KMS-11 (cell line): ENCODE data around the gene MAP3K6.
"Not testable (repeated sequence)": the region's sequence is repeated elsewhere in the genome, so short reads cannot be mapped to it uniquely, and the experiment has no call there.

Experiments used
- H2AFZ ChIP-seq: fragments of 200-600 bp; sonication (generic); 2 replicates; pipeline ENCODE4 v1.6.1; 2016; ENCODE audit warnings: antibody characterized with exemption, mixed run types, low read depth
- H3K27ac ChIP-seq: fragments of 200-600 bp; sonication (generic); 2 replicates; pipeline ENCODE4 v1.6.1; 2016; ENCODE audit warnings: mild to moderate bottlenecking, mixed run types
- H3K27me3 ChIP-seq: fragments of 200-600 bp; sonication (generic); 2 replicates; pipeline ENCODE4 v1.6.1; 2017; ENCODE audit warnings: mild to moderate bottlenecking, low read depth, mixed run types, moderate library complexity; ENCODE audit not compliant: insufficient read depth
- H3K36me3 ChIP-seq: fragments of 200-600 bp; sonication (generic); 2 replicates; pipeline ENCODE4 v1.6.1; 2017; ENCODE audit warnings: mild to moderate bottlenecking, mixed run types; ENCODE audit not compliant: insufficient read depth
- H3K4me1 ChIP-seq: fragments of 200-600 bp; sonication (generic); 2 replicates; pipeline ENCODE4 v1.6.1; 2016; ENCODE audit warnings: mild to moderate bottlenecking, low read depth, mixed run types; ENCODE audit not compliant: poor library complexity, severe bottlenecking
- H3K4me2 ChIP-seq: fragments of 200-600 bp; sonication (generic); 2 replicates; pipeline ENCODE4 v1.7.0; 2016; ENCODE audit warnings: mild to moderate bottlenecking, mixed run types
- H3K4me3 ChIP-seq: fragments of 200-600 bp; sonication (generic); IDR thresholded peaks from 2 replicates; pipeline ENCODE4 v1.6.1; 2017; ENCODE audit warnings: low read depth, low read length, mixed read lengths; ENCODE audit not compliant: insufficient read depth
- H3K79me2 ChIP-seq: fragments of 200-600 bp; sonication (generic); 2 replicates; pipeline ENCODE4 v1.6.1; 2016; ENCODE audit warnings: low read depth, mixed run types; ENCODE audit not compliant: insufficient read depth
- H3K9ac ChIP-seq: fragments of 200-600 bp; sonication (generic); 2 replicates; pipeline ENCODE4 v1.6.1; 2016; ENCODE audit warnings: mild to moderate bottlenecking, mixed run types
- H4K20me1 ChIP-seq: fragments of 200-600 bp; sonication (generic); 2 replicates; pipeline ENCODE4 v1.6.1; 2016; ENCODE audit warnings: mild to moderate bottlenecking, mixed run types; ENCODE audit not compliant: insufficient read depth
- TF ChIP-seq, protein P1 (sequence below): fragments of 200-600 bp; sonication (generic); conservative IDR thresholded peaks from 2 replicates; pipeline ENCODE4 v1.6.1; 2017; ENCODE audit warnings: low read depth, mild to moderate bottlenecking, antibody characterized with exemption, low read length, moderate library complexity, mixed read lengths

The MAP3K6 gene

GRCh38 chr1:27410709-27411108, 43.9 kb upstream of the MAP3K6 start:
- Histone ChIP-seq H3K4me3 (no peak overlapping the region), H3K4me2 (no peak overlapping the region), H3K36me3 (no peaks in the 10 kb centered on the region), H3K4me1 (no peaks in the 10 kb centered on the region), H2AFZ (no peak overlapping the region), H4K20me1 (no peaks in the 10 kb centered on the region), H3K27ac (no peak overlapping the region), H3K9ac (no peak overlapping the region), H3K27me3 (no peaks in the 10 kb centered on the region), H3K79me2 (no peaks in the 10 kb centered on the region)
- TF ChIP-seq, protein P1, sequence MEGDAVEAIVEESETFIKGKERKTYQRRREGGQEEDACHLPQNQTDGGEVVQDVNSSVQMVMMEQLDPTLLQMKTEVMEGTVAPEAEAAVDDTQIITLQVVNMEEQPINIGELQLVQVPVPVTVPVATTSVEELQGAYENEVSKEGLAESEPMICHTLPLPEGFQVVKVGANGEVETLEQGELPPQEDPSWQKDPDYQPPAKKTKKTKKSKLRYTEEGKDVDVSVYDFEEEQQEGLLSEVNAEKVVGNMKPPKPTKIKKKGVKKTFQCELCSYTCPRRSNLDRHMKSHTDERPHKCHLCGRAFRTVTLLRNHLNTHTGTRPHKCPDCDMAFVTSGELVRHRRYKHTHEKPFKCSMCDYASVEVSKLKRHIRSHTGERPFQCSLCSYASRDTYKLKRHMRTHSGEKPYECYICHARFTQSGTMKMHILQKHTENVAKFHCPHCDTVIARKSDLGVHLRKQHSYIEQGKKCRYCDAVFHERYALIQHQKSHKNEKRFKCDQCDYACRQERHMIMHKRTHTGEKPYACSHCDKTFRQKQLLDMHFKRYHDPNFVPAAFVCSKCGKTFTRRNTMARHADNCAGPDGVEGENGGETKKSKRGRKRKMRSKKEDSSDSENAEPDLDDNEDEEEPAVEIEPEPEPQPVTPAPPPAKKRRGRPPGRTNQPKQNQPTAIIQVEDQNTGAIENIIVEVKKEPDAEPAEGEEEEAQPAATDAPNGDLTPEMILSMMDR = no peak

GRCh38 chr1:27409669-27410068, 42.9 kb upstream of the MAP3K6 start:
- TF ChIP-seq, protein P1 = no peak
- Histone ChIP-seq H3K4me3 (no peak overlapping the region), H3K79me2 (no peaks in the 10 kb centered on the region), H3K4me2 (no peak overlapping the region), H3K4me1 (no peaks in the 10 kb centered on the region), H2AFZ (no peak overlapping the region), H3K36me3 (no peaks in the 10 kb centered on the region), H3K9ac (no peak overlapping the region), H4K20me1 (no peaks in the 10 kb centered on the region), H3K27ac (no peak overlapping the region), H3K27me3 (no peaks in the 10 kb centered on the region)

- H3K79me2 ChIP-seq = no peaks in the 10 kb centered on the region
- H3K4me1 ChIP-seq = no peaks in the 10 kb centered on the region
- no peak overlapping the region for H3K27ac ChIP-seq
- TF ChIP-seq, protein P1 = no peak
- no peaks in the 10 kb centered on the region for H3K27me3 ChIP-seq
- no peak overlapping the region for H3K9ac ChIP-seq
- H4K20me1 ChIP-seq = no peaks in the 10 kb centered on the region
- H3K4me3 ChIP-seq = no peak overlapping the region
- H2AFZ ChIP-seq = no peak overlapping the region
- no peaks in the 10 kb centered on the region for H3K36me3 ChIP-seq
- H3K4me2 ChIP-seq = no peak overlapping the region
Observed at GRCh38 chr1:27408151-27408550, 41.4 kb upstream of the MAP3K6 start.

GRCh38 chr1:27406791-27407190, 40.0 kb upstream of the MAP3K6 start:
- H3K36me3 ChIP-seq, H3K27ac ChIP-seq, H3K4me1 ChIP-seq, H3K4me3 ChIP-seq, H2AFZ ChIP-seq, H3K79me2 ChIP-seq, H3K4me2 ChIP-seq, H3K9ac ChIP-seq, H4K20me1 ChIP-seq, H3K27me3 ChIP-seq: not testable (repeated sequence)

DNA sequence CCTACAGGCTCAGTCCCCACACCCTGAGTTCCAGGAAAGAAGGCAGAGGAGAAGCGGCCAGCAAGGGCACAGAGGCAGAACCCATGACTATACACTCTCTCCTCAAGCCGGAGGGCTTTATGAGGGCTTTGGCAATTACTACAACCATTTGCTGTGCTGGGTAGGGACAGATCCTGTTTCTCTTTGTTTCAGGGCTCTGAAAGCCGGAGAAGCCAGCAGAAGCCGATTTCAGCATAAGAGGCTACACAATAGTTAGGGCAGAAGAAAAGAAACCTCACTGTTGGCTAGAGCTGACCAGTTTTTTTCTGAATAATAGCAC, 39.6 kb upstream of the MAP3K6 start:
- no peaks in the 10 kb centered on the region for H3K27me3 ChIP-seq
- H3K79me2 ChIP-seq = no peaks in the 10 kb centered on the region
- H3K27ac ChIP-seq = no peak overlapping the region
- H3K4me2 ChIP-seq = no peak overlapping the region
- TF ChIP-seq, protein P1 = no peak
- H3K9ac ChIP-seq = no peak overlapping the region
- H3K36me3 ChIP-seq = no peaks in the 10 kb centered on the region
- no peak overlapping the region for H3K4me3 ChIP-seq
- no peaks in the 10 kb centered on the region for H3K4me1 ChIP-seq
- H2AFZ ChIP-seq = no peak overlapping the region
- no peaks in the 10 kb centered on the region for H4K20me1 ChIP-seq

DNA sequence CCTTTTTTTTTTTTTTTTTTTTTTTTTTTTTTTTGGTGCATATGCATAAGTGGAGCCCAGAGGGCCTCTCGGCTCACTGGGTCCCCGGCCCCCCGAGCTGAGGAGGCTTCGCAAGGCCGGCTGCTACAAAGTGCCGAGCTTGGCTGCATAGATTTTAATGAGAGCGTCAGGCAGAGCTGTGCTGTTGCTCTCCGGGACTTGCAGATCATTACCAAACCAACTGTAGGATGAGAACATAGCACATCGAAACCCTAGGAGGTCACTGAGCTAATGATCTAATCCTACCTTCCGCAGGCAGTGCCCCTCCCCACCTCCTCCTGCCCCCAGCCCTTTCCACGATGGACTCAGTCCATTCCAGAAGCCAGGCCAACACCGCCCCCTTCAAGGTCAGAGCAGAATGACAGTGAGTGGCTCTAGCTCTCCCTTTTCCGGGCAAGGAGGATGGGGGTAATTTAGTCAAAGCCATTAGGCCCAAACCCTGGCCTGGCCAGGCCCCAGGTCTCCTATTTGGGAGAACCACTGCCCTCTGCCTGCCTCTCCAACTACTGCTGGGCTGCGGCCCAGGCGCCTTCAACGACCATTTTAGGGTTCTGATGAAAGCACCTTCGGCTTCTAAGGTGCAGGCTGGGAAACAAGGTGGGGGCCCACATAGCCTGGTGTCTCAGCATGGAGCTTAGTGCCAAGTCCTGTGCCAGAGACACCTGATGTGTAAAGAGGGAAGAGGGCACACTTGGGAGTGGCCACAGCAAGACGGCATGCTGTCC, 39.0 kb upstream of the MAP3K6 start:
- H3K9ac ChIP-seq = not testable (repeated sequence)

More for the DNA sequence above, 39.0 kb upstream of the MAP3K6 start:
- not testable (repeated sequence) for H3K79me2 ChIP-seq, H3K27me3 ChIP-seq, H3K4me3 ChIP-seq, H2AFZ ChIP-seq, H3K4me2 ChIP-seq, H4K20me1 ChIP-seq, H3K4me1 ChIP-seq, H3K36me3 ChIP-seq, H3K27ac ChIP-seq
